Keratinocyte (primary cell): ENCODE data around the gene MRPL43.

Source experiments
- EZH2 ChIP-seq: IDR thresholded peaks from one replicate; pipeline ENCODE4 v1.6.1; 2012; ENCODE audit warnings: inconsistent platforms, mild to moderate bottlenecking, low read length, moderate library complexity
- TF ChIP-seq, protein P1 (sequence below), 3 experiments: IDR thresholded peaks in 1 of 3; conservative IDR thresholded peaks in 1 of 3; optimal IDR thresholded peaks in 1 of 3; 2 replicates in 2 of 3; 3 replicates in 1 of 3; pipeline versions ENCODE3 to v1.5.1; 2011; ENCODE audit warnings: low read length in 3 of 3, mild to moderate bottlenecking in 3 of 3, moderate library complexity in 2 of 3, control low read depth in 1 of 3, inconsistent platforms in 1 of 3; ENCODE audit not compliant: insufficient read depth in 2 of 3; ENCODE audit errors: extremely low read depth in 1 of 3

DNA sequence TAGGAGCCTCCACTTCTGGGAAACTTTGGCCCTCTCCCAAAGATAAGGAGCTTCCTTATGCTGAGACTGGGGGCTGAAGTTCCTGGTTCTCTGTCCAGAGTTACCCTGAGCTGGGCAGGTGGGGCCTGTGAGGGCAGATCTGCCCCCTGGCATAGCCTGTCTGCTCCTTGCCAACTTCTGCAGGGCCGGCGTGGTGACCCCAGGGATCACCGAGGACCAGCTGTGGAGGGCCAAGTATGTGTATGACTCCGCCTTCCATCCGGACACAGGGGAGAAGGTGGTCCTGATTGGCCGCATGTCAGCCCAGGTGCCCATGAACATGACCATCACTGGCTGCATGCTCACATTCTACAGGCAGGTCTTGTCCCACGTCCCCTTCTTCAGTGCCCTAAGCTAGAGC is 48.0 kb upstream of the MRPL43 start:
- TF ChIP-seq, protein P1, sequence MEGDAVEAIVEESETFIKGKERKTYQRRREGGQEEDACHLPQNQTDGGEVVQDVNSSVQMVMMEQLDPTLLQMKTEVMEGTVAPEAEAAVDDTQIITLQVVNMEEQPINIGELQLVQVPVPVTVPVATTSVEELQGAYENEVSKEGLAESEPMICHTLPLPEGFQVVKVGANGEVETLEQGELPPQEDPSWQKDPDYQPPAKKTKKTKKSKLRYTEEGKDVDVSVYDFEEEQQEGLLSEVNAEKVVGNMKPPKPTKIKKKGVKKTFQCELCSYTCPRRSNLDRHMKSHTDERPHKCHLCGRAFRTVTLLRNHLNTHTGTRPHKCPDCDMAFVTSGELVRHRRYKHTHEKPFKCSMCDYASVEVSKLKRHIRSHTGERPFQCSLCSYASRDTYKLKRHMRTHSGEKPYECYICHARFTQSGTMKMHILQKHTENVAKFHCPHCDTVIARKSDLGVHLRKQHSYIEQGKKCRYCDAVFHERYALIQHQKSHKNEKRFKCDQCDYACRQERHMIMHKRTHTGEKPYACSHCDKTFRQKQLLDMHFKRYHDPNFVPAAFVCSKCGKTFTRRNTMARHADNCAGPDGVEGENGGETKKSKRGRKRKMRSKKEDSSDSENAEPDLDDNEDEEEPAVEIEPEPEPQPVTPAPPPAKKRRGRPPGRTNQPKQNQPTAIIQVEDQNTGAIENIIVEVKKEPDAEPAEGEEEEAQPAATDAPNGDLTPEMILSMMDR (optimal IDR thresholded peaks at IDR 0.05 in 1 of 3, IDR thresholded peaks at IDR 0.05 in 1 of 3, conservative IDR thresholded peaks at IDR 0.05 in 1 of 3; ENCODE audit: extremely low read depth in 1 of 3, insufficient read depth in 2 of 3, low read length in 3 of 3): no peak
- TF ChIP-seq EZH2: no peak
